Vagina (tissue), 2 donors: ENCODE results near the gene OSGEPL1. TPM values are rescaled to one million over a fixed set of nuclear protein-coding genes. Genes with fewer than 3 reads are reported as not detected.

Source experiments
- DNase-seq, 2 donors: peaks; one replicate each; pipeline ENCODE4 v3.0.0-alpha.2; 2017; ENCODE audit errors: extremely low spot score in 2 of 2
- H3K27ac ChIP-seq: fragments of 200-600 bp; sonication (generic); one replicate; pipeline ENCODE4 v1.5.1; 2019
- H3K27me3 ChIP-seq: fragments of 200-600 bp; sonication (generic); one replicate; pipeline ENCODE4 v1.5.1; 2019
- H3K36me3 ChIP-seq, 2 donors: fragments of 200-600 bp; sonication (generic); one replicate each; pipeline ENCODE4 v1.5.1; 2017 to 2019
- H3K4me1 ChIP-seq: fragments of 200-600 bp; sonication (generic); one replicate; pipeline ENCODE4 v1.5.1; 2019
- H3K4me3 ChIP-seq, 2 donors: fragments of 200-600 bp; sonication (generic); 1 replicate in 1 of 2; 2 replicates in 1 of 2; pipeline ENCODE4 v1.5.1; 2016 to 2019
- H3K9me3 ChIP-seq: fragments of 200-600 bp; sonication (generic); one replicate; pipeline ENCODE4 v1.5.1; 2019
- POLR2A ChIP-seq, 2 donors: fragments of 450-650 bp; IDR thresholded peaks; one replicate each; pipeline ENCODE4 v1.6.1; 2017; ENCODE audit warnings: antibody characterized with exemption in 2 of 2, mild to moderate bottlenecking in 2 of 2, moderate library complexity in 2 of 2
- POLR2AphosphoS5 ChIP-seq, 2 donors: sonication (generic); formaldehyde crosslinking; IDR thresholded peaks; one replicate each; pipeline ENCODE4 v1.9.0; 2017; ENCODE audit warnings: antibody characterized with exemption in 2 of 2, mild to moderate bottlenecking in 2 of 2, low read depth in 1 of 2; ENCODE audit not compliant: insufficient read depth in 1 of 2
- intact Hi-C: fragments of 100-400 bp; cut with DNase I; formaldehyde crosslinking; loops from one replicate; pipeline ENCODE4 v1.15.1; 2023
- total RNA-seq: library from RNA; depleted of rRNA; stranded (reverse); fragments of >200 nt; gene quantifications from one replicate; pipeline ENCODE4 v1.2.3, GENCODE V29; 2016
- TF ChIP-seq, protein P1 (sequence below), 3 experiments: fragments of 450-650 bp in 2 of 3; fragments of 200-600 bp in 1 of 3; sonication (generic) in 1 of 3; IDR thresholded peaks; one replicate each; pipeline ENCODE4 v1.5.1; 2017 to 2019; ENCODE audit warnings: antibody characterized with exemption in 3 of 3, mild to moderate bottlenecking in 2 of 3, moderate library complexity in 2 of 3

The OSGEPL1 gene
- total RNA-seq, 1 donor from 2014 or later = 8.1 TPM

DNA sequence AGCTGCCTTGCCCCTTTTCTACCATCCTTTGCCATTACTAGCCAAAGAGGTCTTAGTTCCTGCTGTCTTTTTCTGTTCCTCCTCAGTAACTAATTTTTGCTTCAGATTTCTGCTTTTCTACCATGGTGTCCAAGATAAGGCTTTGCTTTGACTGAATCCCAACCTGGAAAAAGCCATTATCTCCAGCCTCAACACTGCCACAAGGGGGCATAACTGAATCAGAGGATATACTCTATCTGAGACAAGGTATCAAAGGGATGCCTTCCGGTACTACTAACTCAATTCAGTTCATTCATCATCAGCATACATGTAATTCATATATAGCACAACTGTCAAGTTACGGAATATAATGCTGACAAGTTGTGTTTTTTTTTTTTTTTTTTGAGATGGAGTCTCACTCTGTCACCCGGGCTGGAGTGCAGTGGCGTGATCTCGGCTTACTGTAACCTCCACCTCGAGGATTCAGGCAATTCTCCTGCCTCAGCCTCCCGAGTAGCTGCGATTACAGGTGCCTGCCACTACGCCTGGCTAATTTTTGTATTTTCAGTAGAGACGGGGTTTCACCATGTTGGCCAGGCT is 11.4 kb downstream of the OSGEPL1 start:
- Histone ChIP-seq H3K27me3 (no peaks in the 10 kb centered on the region), H3K36me3 (peaks cover 0 to 34% of the 10 kb centered on the region in 2 donors), H3K9me3 (no peaks in the 10 kb centered on the region), H3K4me1 (no peaks in the 10 kb centered on the region), H3K27ac (no peak overlapping the region), H3K4me3 (no peak overlapping the region)
- no peak for TF ChIP-seq POLR2AphosphoS5 (IDR thresholded peaks at IDR 0.05; ENCODE audit: insufficient read depth in 1 of 2, low read depth in 1 of 2)
- TF ChIP-seq POLR2A (IDR thresholded peaks at IDR 0.05) = no peak
- TF ChIP-seq, protein P1, sequence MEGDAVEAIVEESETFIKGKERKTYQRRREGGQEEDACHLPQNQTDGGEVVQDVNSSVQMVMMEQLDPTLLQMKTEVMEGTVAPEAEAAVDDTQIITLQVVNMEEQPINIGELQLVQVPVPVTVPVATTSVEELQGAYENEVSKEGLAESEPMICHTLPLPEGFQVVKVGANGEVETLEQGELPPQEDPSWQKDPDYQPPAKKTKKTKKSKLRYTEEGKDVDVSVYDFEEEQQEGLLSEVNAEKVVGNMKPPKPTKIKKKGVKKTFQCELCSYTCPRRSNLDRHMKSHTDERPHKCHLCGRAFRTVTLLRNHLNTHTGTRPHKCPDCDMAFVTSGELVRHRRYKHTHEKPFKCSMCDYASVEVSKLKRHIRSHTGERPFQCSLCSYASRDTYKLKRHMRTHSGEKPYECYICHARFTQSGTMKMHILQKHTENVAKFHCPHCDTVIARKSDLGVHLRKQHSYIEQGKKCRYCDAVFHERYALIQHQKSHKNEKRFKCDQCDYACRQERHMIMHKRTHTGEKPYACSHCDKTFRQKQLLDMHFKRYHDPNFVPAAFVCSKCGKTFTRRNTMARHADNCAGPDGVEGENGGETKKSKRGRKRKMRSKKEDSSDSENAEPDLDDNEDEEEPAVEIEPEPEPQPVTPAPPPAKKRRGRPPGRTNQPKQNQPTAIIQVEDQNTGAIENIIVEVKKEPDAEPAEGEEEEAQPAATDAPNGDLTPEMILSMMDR (IDR thresholded peaks at IDR 0.05) = peak in 2 of 3 experiments; percentile 25 to 36
- intact Hi-C loops = no loop called here
- no peak for DNase-seq

DNA sequence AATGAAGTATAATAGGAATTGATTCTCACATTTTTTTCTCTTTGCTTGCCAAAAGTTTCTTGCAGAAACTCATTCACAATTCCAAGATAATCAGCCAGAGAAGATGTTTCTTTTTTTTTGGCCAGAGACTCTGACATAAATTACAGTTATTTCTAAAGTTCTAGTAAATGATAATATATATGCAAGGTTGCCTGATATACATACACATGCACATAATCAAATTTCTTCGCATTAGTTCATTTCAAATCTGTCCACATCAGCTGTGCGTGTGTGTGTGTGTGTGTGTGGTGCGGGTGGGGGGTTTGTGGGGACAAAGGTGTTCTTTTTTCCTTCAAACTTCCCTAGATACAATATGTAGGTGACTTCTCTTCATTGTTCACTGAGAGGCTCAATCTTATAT is 33.2 kb downstream of the OSGEPL1 start:
- no peak overlapping the region for H3K4me3 ChIP-seq
- TF ChIP-seq POLR2A (IDR thresholded peaks at IDR 0.05) (no peak), POLR2AphosphoS5 (IDR thresholded peaks at IDR 0.05; ENCODE audit: insufficient read depth in 1 of 2, low read depth in 1 of 2) (no peak)
- TF ChIP-seq, protein P1 (IDR thresholded peaks at IDR 0.05) = no peak
- no peaks in the 10 kb centered on the region for H3K4me1 ChIP-seq
- no peaks in the 10 kb centered on the region for H3K9me3 ChIP-seq
- intact Hi-C loops = no loop called here
- no peak for DNase-seq
- H3K36me3 ChIP-seq = no peaks in the 10 kb centered on the region
- H3K27ac ChIP-seq = no peak overlapping the region
- no peaks in the 10 kb centered on the region for H3K27me3 ChIP-seq

DNA sequence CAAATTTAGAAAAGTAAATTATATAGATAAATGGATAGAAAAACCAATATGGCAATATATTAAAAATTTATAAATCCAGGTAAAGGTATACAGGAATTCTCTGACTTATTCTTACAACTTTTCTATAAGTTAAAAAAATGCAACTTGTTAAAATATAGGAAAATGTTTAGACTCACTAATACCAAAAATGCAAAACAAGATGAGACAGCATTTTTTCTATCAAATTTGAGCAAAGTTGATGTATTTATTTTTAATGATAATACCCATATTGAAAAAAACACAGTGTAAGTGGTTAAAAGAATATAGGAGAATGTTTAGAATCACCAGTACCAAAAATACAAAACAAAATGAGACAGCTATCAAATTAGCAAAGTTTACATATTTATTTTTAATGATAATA is 35.7 kb downstream of the OSGEPL1 start:
- intact Hi-C loops = no loop called here
- TF ChIP-seq, protein P1 (IDR thresholded peaks at IDR 0.05) = no peak
- TF ChIP-seq POLR2A (IDR thresholded peaks at IDR 0.05) (no peak), POLR2AphosphoS5 (IDR thresholded peaks at IDR 0.05; ENCODE audit: insufficient read depth in 1 of 2, low read depth in 1 of 2) (no peak)
- Histone ChIP-seq H3K4me3 (no peak overlapping the region), H3K4me1 (no peaks in the 10 kb centered on the region), H3K27ac (no peak overlapping the region), H3K9me3 (no peaks in the 10 kb centered on the region), H3K36me3 (no peaks in the 10 kb centered on the region), H3K27me3 (no peaks in the 10 kb centered on the region)
- DNase-seq = no peak

DNA sequence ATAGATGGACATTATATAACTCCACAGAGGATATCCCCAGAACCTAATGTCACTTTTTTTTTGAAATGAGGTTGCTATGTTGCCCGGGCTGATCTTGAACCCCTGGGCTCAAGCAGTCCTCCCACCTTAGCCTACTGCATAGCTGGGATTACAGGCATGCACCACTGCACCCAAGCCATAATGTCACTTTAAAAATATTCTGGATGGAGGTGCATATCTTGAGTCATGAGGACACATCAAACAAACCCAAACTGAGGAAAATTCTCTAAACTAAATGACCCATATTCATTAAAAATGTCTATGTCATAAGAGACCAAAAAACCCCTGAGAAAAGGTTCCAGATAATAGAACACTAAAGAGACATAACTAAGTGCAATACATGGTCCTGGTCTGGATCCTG is 36.3 kb downstream of the OSGEPL1 start:
- intact Hi-C loops = no loop called here
- Histone ChIP-seq H3K27me3 (no peaks in the 10 kb centered on the region), H3K27ac (no peak overlapping the region), H3K9me3 (no peaks in the 10 kb centered on the region), H3K4me1 (no peaks in the 10 kb centered on the region), H3K4me3 (no peak overlapping the region), H3K36me3 (no peaks in the 10 kb centered on the region)
- TF ChIP-seq, protein P1 (IDR thresholded peaks at IDR 0.05) = no peak
- TF ChIP-seq POLR2A (IDR thresholded peaks at IDR 0.05) = no peak
- TF ChIP-seq POLR2AphosphoS5 (IDR thresholded peaks at IDR 0.05; ENCODE audit: insufficient read depth in 1 of 2, low read depth in 1 of 2) = no peak
- no peak for DNase-seq

DNA sequence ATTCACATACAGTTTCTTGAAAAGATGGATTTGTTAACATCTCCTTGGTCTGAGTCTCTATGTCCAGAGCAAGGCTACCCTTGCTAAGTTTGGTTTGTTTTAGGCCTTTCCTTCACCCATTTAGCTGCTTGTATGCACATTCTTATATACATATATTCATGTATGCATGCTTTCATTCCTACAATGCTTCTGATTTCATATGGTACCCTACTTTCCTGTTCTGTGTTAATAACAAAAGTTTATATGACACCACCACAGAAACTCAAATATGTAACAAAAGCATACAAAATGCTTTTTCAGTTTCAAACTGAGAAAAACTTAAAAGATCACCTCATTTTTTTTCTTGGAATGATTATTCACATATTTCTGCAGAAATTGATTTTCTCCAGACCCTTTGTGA is 39.4 kb downstream of the OSGEPL1 start:
- no peaks in the 10 kb centered on the region for H3K27me3 ChIP-seq
- H3K4me3 ChIP-seq = no peak overlapping the region
- TF ChIP-seq, protein P1 (IDR thresholded peaks at IDR 0.05) = no peak
- no peak for TF ChIP-seq POLR2AphosphoS5 (IDR thresholded peaks at IDR 0.05; ENCODE audit: insufficient read depth in 1 of 2, low read depth in 1 of 2)
- TF ChIP-seq POLR2A (IDR thresholded peaks at IDR 0.05) = no peak
- H3K4me1 ChIP-seq = no peaks in the 10 kb centered on the region
- intact Hi-C loops = no loop called here
- H3K9me3 ChIP-seq = no peaks in the 10 kb centered on the region
- H3K36me3 ChIP-seq = no peaks in the 10 kb centered on the region
- no peak overlapping the region for H3K27ac ChIP-seq
- no peak for DNase-seq
